A549 (cell line): ENCODE measurements around the gene PTPRN2. TPM values are rescaled to one million over a fixed set of nuclear protein-coding genes. Genes with fewer than 3 reads are reported as not detected.

Experiments
- ATAC-seq, 2 experiments: fragments of 200-7000 bp in 1 of 2; fragments of >200 bp in 1 of 2; cut with Nextera tagmentation in 1 of 2; cut with Tn5 transposase in 1 of 2; 3 replicates each; pipeline versions ENCODE4 v1.8.0 to v1.9.1; 2018 to 2020; ENCODE audit warnings: mild to moderate bottlenecking in 1 of 2, moderate library complexity in 1 of 2
- CTCF ChIA-PET: fragments of 300-600 bp; sonication (Branson Sonifier 250); formaldehyde crosslinking; extraction: SDS; loops from one replicate; lab custom pipeline; 2021; ENCODE audit warnings: antibody characterized with exemption, inconsistent platforms; lab: Yijun Ruan, JAX
- POLR2A ChIA-PET: fragments of 350-600 bp; formaldehyde crosslinking; extraction: SDS; loops from one replicate; lab custom pipeline; 2021; ENCODE audit warnings: antibody characterized with exemption, inconsistent platforms; lab: Yijun Ruan, JAX
- DNase-seq, 2 experiments: peaks; one replicate each; pipeline versions ENCODE4 v3.0.0 to v3.0.0-alpha.2; 2011 to 2016; ENCODE audit warnings: low read depth in 1 of 2, low spot score in 1 of 2
- FAIRE-seq: peaks from 2 replicates; lab custom pipeline; 2011; peaks lifted over from hg19 to GRCh38; lab: Jason Lieb, UNC
- H3K27ac ChIP-seq, 2 experiments: fragments of >200 bp; sonication (Bioruptor Twin); formaldehyde crosslinking; 3 replicates each; pipeline ENCODE4 v1.5.1; 2016 to 2017
- H3K4me1 ChIP-seq: fragments of >200 bp; sonication (Bioruptor Twin); formaldehyde crosslinking; 3 replicates; pipeline ENCODE4 v1.6.1; 2016
- H3K4me2 ChIP-seq: fragments of >200 bp; sonication (Bioruptor Twin); formaldehyde crosslinking; 3 replicates; pipeline ENCODE4 v1.6.1; 2016
- H3K4me3 ChIP-seq: fragments of >200 bp; sonication (Bioruptor Twin); formaldehyde crosslinking; 3 replicates; pipeline ENCODE4 v1.5.1; 2016
- H3K9me3 ChIP-seq: fragments of >200 bp; sonication (Bioruptor Twin); formaldehyde crosslinking; 3 replicates; pipeline ENCODE4 v1.6.1; 2016
- CBX2 ChIP-seq: fragments of 200-600 bp; sonication (generic); IDR thresholded peaks from 2 replicates; pipeline ENCODE4 v1.6.1; 2016; ENCODE audit warnings: low read depth, mild to moderate bottlenecking, borderline replicate concordance
- CEBPB ChIP-seq, 2 experiments: fragments of >200 bp in 1 of 2; sonication (Bioruptor Twin) in 1 of 2; formaldehyde crosslinking in 1 of 2; IDR thresholded peaks; 2 replicates each; pipeline ENCODE4 v1.6.1; 2012 to 2016
- EP300 ChIP-seq, 2 experiments: fragments of >200 bp; sonication (Bioruptor Twin); formaldehyde crosslinking; IDR thresholded peaks; 2 replicates in 1 of 2; 3 replicates in 1 of 2; pipeline ENCODE4 v1.6.1; 2016 to 2017
- GATA3 ChIP-seq: IDR thresholded peaks from 2 replicates; pipeline ENCODE4 v1.6.1; 2012; ENCODE audit warnings: borderline replicate concordance
- HES2 ChIP-seq: fragments of >200 bp; sonication (Bioruptor Twin); formaldehyde crosslinking; IDR thresholded peaks from 2 replicates; pipeline ENCODE4 v1.6.1; 2016
- HEYL ChIP-seq: fragments of 250-450 bp; sonication (Bioruptor Pico); IDR thresholded peaks from 2 replicates; pipeline ENCODE4 v1.8.0; 2021; ENCODE audit warnings: mild to moderate bottlenecking, moderate library complexity
- HOXA7 ChIP-seq: fragments of 250-450 bp; sonication (Bioruptor Pico); IDR thresholded peaks from 2 replicates; pipeline ENCODE4 v1.5.0; 2020; ENCODE audit warnings: mild to moderate bottlenecking, moderate library complexity
- HOXB5 ChIP-seq: fragments of 250-450 bp; sonication (Bioruptor Pico); IDR thresholded peaks from 2 replicates; pipeline ENCODE4 v1.5.0; 2020; ENCODE audit warnings: mild to moderate bottlenecking, moderate library complexity
- MAX ChIP-seq: IDR thresholded peaks from 2 replicates; pipeline ENCODE4 v1.6.1; 2012
- MAZ ChIP-seq: fragments of 150-350 bp; IDR thresholded peaks from 2 replicates; pipeline ENCODE4 v1.6.1; 2014; ENCODE audit warnings: antibody characterized with exemption, low read depth, low read length, borderline replicate concordance
- NPAS2 ChIP-seq: fragments of 250-450 bp; sonication (Bioruptor Pico); IDR thresholded peaks from 2 replicates; pipeline ENCODE4 v1.8.0; 2022; ENCODE audit warnings: mild to moderate bottlenecking, moderate library complexity, borderline replicate concordance
- POLR2A ChIP-seq: IDR thresholded peaks from 2 replicates; pipeline ENCODE4 v1.6.1; 2012; ENCODE audit warnings: mild to moderate bottlenecking, low read length
- RARB ChIP-seq: fragments of 250-450 bp; sonication (Bioruptor Pico); IDR thresholded peaks from 2 replicates; pipeline ENCODE4 v1.8.0; 2021; ENCODE audit warnings: mild to moderate bottlenecking, moderate library complexity
- RCOR1 ChIP-seq: fragments of 150-350 bp; IDR thresholded peaks from 2 replicates; pipeline ENCODE4 v1.6.1; 2014; ENCODE audit warnings: antibody characterized with exemption, low read length, low read depth
- TFCP2L1 ChIP-seq: fragments of 250-450 bp; sonication (Bioruptor Pico); IDR thresholded peaks from 2 replicates; pipeline ENCODE4 v1.5.0; 2021; ENCODE audit warnings: mild to moderate bottlenecking
- TP53 ChIP-seq: fragments of 250-450 bp; sonication (Bioruptor Pico); IDR thresholded peaks from 2 replicates; pipeline ENCODE4 v1.5.0; 2021; ENCODE audit warnings: mild to moderate bottlenecking, moderate library complexity
- WGBS: methylation state at CpG from one replicate; pipeline ENCODE4 v1.1.6; 2017; ENCODE audit errors: missing lambda C conversion rate; 5-methylcytosine and 5-hydroxymethylcytosine counted together
- polyA plus RNA-seq, 4 experiments: library from polyadenylated mRNA; depleted of rRNA in 3 of 4; stranded (reverse); fragments of >200 nt; fragmentation: RNase III in 1 of 4; extraction: RNeasy Plus Mini Kit Qiagen cat#74134 plus additional on column Dnase treatment in 1 of 4; gene quantifications; 2 replicates in 3 of 4; 3 replicates in 1 of 4; pipeline ENCODE4 v1.2.3, GENCODE V29; 2011 to 2017
- TF ChIP-seq, protein P1 (sequence below): fragments of 450-650 bp; IDR thresholded peaks from 2 replicates; pipeline ENCODE4 v1.6.1; 2014; ENCODE audit warnings: antibody characterized with exemption
- TF ChIP-seq, protein P2 (sequence below): fragments of 200-600 bp; sonication (generic); IDR thresholded peaks from 2 replicates; pipeline ENCODE4 v1.6.1; 2016; ENCODE audit warnings: antibody characterized with exemption, mild to moderate bottlenecking, moderate library complexity
- TF ChIP-seq, protein P3 (sequence below): IDR thresholded peaks from 2 replicates; pipeline ENCODE4 v1.6.1; 2012; ENCODE audit warnings: low read depth, borderline replicate concordance

The PTPRN2 gene
- polyA plus RNA-seq, 2 of the 4 experiments (the other 2 are of a cell fraction), result 0.41 to 1.2 TPM

- TF ChIP-seq EP300 (IDR thresholded peaks at IDR 0.05), result no peak
- TF ChIP-seq, all 56 proteins: peak for 0
Observed at GRCh38 chr7:158579662-158580646, 7.7 kb downstream of the PTPRN2 start (continued).

GRCh38 chr7:158576050-158576762, 11.4 kb downstream of the PTPRN2 start:
- CTCF ChIA-PET, result no interaction called here
- Histone ChIP-seq H3K27ac (no peak overlapping the region), H3K4me1 (peaks cover 3% of the 10 kb centered on the region; the same call in 1 of the 3 replicates), H3K4me3 (no peak overlapping the region), H3K4me2 (no peak overlapping the region), H3K9me3 (peaks cover 22% of the 10 kb centered on the region)
- POLR2A ChIA-PET, result no interaction called here
- no peak for ATAC-seq
- 55% methylated on average over 11 of the region's 11 CpGs for WGBS
- no peak for TF ChIP-seq HES2
- TF ChIP-seq RARB (CRISPR knock-in tag), result no peak
- no peak for TF ChIP-seq MAZ
- TF ChIP-seq CBX2, result no peak
- no peak for TF ChIP-seq RCOR1
- TF ChIP-seq, protein P1, sequence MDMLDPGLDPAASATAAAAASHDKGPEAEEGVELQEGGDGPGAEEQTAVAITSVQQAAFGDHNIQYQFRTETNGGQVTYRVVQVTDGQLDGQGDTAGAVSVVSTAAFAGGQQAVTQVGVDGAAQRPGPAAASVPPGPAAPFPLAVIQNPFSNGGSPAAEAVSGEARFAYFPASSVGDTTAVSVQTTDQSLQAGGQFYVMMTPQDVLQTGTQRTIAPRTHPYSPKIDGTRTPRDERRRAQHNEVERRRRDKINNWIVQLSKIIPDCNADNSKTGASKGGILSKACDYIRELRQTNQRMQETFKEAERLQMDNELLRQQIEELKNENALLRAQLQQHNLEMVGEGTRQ, result no peak
- no peak for TF ChIP-seq TFCP2L1 (CRISPR knock-in tag)
- TF ChIP-seq TP53 (CRISPR knock-in tag), result no peak
- no peak for TF ChIP-seq POLR2A
- TF ChIP-seq CEBPB (IDR thresholded peaks at IDR 0.05), result no peak
- TF ChIP-seq GATA3, result no peak
- TF ChIP-seq HEYL (CRISPR knock-in tag), result no peak
- no peak for FAIRE-seq
- no peak for DNase-seq

GRCh38 chr7:158574308-158575036, 13.2 kb downstream of the PTPRN2 start:
- 58% methylated on average over 8 of the region's 8 CpGs for WGBS
- no peak for ATAC-seq
- no peak for TF ChIP-seq HOXA7 (CRISPR knock-in tag)
- TF ChIP-seq, protein P2, sequence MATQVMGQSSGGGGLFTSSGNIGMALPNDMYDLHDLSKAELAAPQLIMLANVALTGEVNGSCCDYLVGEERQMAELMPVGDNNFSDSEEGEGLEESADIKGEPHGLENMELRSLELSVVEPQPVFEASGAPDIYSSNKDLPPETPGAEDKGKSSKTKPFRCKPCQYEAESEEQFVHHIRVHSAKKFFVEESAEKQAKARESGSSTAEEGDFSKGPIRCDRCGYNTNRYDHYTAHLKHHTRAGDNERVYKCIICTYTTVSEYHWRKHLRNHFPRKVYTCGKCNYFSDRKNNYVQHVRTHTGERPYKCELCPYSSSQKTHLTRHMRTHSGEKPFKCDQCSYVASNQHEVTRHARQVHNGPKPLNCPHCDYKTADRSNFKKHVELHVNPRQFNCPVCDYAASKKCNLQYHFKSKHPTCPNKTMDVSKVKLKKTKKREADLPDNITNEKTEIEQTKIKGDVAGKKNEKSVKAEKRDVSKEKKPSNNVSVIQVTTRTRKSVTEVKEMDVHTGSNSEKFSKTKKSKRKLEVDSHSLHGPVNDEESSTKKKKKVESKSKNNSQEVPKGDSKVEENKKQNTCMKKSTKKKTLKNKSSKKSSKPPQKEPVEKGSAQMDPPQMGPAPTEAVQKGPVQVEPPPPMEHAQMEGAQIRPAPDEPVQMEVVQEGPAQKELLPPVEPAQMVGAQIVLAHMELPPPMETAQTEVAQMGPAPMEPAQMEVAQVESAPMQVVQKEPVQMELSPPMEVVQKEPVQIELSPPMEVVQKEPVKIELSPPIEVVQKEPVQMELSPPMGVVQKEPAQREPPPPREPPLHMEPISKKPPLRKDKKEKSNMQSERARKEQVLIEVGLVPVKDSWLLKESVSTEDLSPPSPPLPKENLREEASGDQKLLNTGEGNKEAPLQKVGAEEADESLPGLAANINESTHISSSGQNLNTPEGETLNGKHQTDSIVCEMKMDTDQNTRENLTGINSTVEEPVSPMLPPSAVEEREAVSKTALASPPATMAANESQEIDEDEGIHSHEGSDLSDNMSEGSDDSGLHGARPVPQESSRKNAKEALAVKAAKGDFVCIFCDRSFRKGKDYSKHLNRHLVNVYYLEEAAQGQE, result no peak
- TF ChIP-seq NPAS2, result no peak
- TF ChIP-seq HOXB5 (CRISPR knock-in tag), result no peak
- TF ChIP-seq MAX, result no peak
- no peak for TF ChIP-seq TFCP2L1 (CRISPR knock-in tag)
- TF ChIP-seq, protein P3, sequence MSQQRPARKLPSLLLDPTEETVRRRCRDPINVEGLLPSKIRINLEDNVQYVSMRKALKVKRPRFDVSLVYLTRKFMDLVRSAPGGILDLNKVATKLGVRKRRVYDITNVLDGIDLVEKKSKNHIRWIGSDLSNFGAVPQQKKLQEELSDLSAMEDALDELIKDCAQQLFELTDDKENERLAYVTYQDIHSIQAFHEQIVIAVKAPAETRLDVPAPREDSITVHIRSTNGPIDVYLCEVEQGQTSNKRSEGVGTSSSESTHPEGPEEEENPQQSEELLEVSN, result no peak
- no peak for TF ChIP-seq GATA3
- Histone ChIP-seq H3K4me2 (no peak overlapping the region), H3K9me3 (peaks cover 5% of the 10 kb centered on the region; the same call in 2 of the 3 replicates), H3K4me3 (no peak overlapping the region), H3K4me1 (peaks cover 3% of the 10 kb centered on the region; the same call in 1 of the 3 replicates), H3K27ac (no peak overlapping the region)
- no peak for DNase-seq
- POLR2A ChIA-PET, result no interaction called here
- CTCF ChIA-PET, result no interaction called here
- FAIRE-seq, result no peak
